RWPE1 (cell line): Measurements from ENCODE around the gene MARK4.
"Not testable (repeated sequence)": the region's sequence is repeated elsewhere in the genome, so short reads cannot be mapped to it uniquely, and the experiment has no call there.

Experiments used
- CTCF ChIA-PET: fragments of 350-600 bp; sonication (Branson Sonifier 250); formaldehyde crosslinking; extraction: SDS; loops from one replicate; lab custom pipeline; 2021; lab: Yijun Ruan, JAX
- POLR2A ChIA-PET: fragments of 400-600 bp; formaldehyde crosslinking; extraction: SDS; loops from one replicate; lab custom pipeline; 2020; ENCODE audit warnings: antibody characterized with exemption; ENCODE audit not compliant: low non-redundant PET; lab: Yijun Ruan, JAX
- DNase-seq: peaks from one replicate; pipeline ENCODE4 v3.0.0; 2012; ENCODE audit warnings: low spot score
- H3K27ac ChIP-seq: fragments of 450-650 bp; 2 replicates; pipeline ENCODE4 v1.5.1; 2017
- CTCF ChIP-seq: fragments of 450-650 bp; conservative IDR thresholded peaks from 2 replicates; pipeline ENCODE4 v1.5.1; 2017; ENCODE audit warnings: low read depth, mild to moderate bottlenecking

Gene MARK4

GRCh38 chr19:45305421-45305820 lies 54.4 kb downstream of the MARK4 start:
- no peak for DNase-seq
- TF ChIP-seq CTCF: no peak
- H3K27ac ChIP-seq: no peak overlapping the region

GRCh38 chr19:45306040-45306439 lies 55.0 kb downstream of the MARK4 start:
- no peak overlapping the region for H3K27ac ChIP-seq
- CTCF ChIA-PET: interaction anchor here (0.6 kb wide), 1 partner anchor 1071 kb away, joined by 3 read pairs; no protein-coding TSS in a partner anchor
- POLR2A ChIA-PET: no interaction called here
- no peak for DNase-seq
- no peak for TF ChIP-seq CTCF

More at GRCh38 chr19:45305421-45305820, 54.4 kb downstream of the MARK4 start:
- ChIA-PET CTCF (interaction anchor here (0.6 kb wide), 1 partner anchor 27 kb away, joined by 3 read pairs; no protein-coding TSS in a partner anchor), POLR2A (no interaction called here)

GRCh38 chr19:45306518-45307027 lies 55.5 kb downstream of the MARK4 start:
- CTCF ChIA-PET: interaction anchor here (0.6 kb wide), 1 partner anchor 1071 kb away, joined by 3 read pairs; no protein-coding TSS in a partner anchor
- H3K27ac ChIP-seq: no peak overlapping the region
- no peak for DNase-seq
- POLR2A ChIA-PET: no interaction called here
- TF ChIP-seq CTCF: no peak

GRCh38 chr19:45307361-45307760 lies 56.3 kb downstream of the MARK4 start:
- DNase-seq: no peak
- ChIA-PET CTCF (no interaction called here), POLR2A (no interaction called here)
- H3K27ac ChIP-seq: no peak overlapping the region
- TF ChIP-seq CTCF: no peak

- CTCF ChIA-PET, POLR2A ChIA-PET, DNase-seq, H3K27ac ChIP-seq: not testable (repeated sequence)
These were observed 58.3 kb downstream of the MARK4 start for GRCh38 chr19:45309322-45309721.

GRCh38 chr19:45311621-45312020 lies 60.5 kb downstream of the MARK4 start:
- DNase-seq: no peak
- ChIA-PET POLR2A (no interaction called here), CTCF (no interaction called here)
- no peak for TF ChIP-seq CTCF
- H3K27ac ChIP-seq: no peak overlapping the region

- DNase-seq, POLR2A ChIA-PET, H3K27ac ChIP-seq, CTCF ChIA-PET: not testable (repeated sequence)
These were observed 61.2 kb downstream of the MARK4 start for GRCh38 chr19:45312285-45312684.
